Panc1 (cell line): ENCODE measurements around the gene ANTXR2. TPM values are rescaled to one million over a fixed set of nuclear protein-coding genes. Genes with fewer than 3 reads are reported as not detected.

Experiments
- total RNA-seq: library from RNA; stranded (reverse); gene quantifications from one replicate; pipeline ENCODE4 v1.2.1, GENCODE V29; 2021; ENCODE audit not compliant: unreplicated experiment

The ANTXR2 gene
- total RNA-seq, 1 experiment from 2014 or later, result 27.8 TPM

Other genes with a start within 250 kb of the ANTXR2 start
- gene PRDM8, start 124.3 kb upstream of the ANTXR2 start, total RNA-seq, result 5.3 TPM
- gene FGF5, start 193.4 kb upstream of the ANTXR2 start, total RNA-seq, result 1.3 TPM